VCaP (cell line): ENCODE results near the gene OSCP1.

Experiments used
- H3K27ac ChIP-seq: fragments of 450-650 bp; 2 replicates; pipeline ENCODE4 v1.5.1; 2017
- TF ChIP-seq, protein P1 (sequence below): fragments of 450-650 bp; conservative IDR thresholded peaks from 2 replicates; pipeline ENCODE4 v1.5.1; 2017; ENCODE audit warnings: mild to moderate bottlenecking, moderate library complexity

The OSCP1 gene

DNA sequence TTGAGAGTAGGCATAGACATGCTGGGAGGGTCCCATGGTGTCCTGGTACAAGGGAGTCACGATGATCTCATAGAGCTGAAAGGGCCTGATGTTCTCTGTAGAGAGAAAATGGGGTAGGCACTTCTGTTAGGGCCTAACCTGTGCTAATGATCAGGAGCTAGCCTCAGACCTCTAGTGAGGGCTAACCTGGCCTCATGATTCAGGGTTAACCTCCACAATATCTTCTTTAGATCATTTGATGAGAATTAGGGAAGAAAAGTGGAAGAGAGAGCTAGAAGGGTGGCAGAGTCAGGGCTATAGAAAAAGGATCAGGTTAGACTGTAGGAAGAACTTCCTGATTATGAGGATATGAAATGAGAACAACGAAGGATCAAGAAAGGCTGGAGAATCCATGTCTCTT is 18.9 kb upstream of the OSCP1 start:
- TF ChIP-seq, protein P1, sequence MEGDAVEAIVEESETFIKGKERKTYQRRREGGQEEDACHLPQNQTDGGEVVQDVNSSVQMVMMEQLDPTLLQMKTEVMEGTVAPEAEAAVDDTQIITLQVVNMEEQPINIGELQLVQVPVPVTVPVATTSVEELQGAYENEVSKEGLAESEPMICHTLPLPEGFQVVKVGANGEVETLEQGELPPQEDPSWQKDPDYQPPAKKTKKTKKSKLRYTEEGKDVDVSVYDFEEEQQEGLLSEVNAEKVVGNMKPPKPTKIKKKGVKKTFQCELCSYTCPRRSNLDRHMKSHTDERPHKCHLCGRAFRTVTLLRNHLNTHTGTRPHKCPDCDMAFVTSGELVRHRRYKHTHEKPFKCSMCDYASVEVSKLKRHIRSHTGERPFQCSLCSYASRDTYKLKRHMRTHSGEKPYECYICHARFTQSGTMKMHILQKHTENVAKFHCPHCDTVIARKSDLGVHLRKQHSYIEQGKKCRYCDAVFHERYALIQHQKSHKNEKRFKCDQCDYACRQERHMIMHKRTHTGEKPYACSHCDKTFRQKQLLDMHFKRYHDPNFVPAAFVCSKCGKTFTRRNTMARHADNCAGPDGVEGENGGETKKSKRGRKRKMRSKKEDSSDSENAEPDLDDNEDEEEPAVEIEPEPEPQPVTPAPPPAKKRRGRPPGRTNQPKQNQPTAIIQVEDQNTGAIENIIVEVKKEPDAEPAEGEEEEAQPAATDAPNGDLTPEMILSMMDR: no peak
- no peak overlapping the region for H3K27ac ChIP-seq

DNA sequence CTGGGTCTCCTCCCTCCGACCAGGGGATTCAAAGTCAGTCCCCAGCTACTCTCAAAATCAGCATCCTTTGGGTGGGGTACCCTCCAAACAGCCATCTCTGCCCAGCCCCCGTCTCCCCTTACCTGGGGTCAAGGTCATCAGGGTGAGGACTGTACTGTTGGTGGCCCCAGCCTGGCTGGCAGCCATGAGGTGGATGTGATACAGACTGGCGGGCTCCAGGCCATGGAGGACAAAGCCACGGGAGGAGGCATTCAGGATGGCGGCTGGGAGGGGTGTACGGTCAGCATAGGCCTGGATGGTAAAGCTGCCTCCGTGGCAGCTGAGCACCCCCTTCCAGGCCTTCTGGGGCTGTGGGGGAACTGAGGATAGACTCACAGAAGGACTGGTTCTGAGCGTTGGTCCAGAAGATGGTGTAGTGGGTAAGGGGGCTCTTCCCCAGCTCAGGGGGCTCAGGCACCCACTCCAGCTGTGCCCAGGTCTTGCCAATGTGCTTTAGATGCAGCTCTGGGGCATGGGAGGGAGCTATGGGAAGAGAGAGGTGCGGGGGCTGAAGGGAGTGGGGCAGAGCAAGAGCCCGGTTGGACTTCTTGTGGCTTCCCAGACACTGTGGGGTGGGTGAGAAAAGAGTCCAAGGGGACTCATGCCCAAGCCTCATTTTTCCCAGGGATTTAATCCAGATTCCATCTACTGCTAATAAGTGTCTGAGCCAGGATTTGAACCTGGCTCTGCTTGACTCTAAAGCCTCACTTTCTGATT is 17.6 kb upstream of the OSCP1 start:
- H3K27ac ChIP-seq: no peak overlapping the region
- TF ChIP-seq, protein P1: no peak

GRCh38 chr1:36467027-36467410 is 16.8 kb upstream of the OSCP1 start:
- H3K27ac ChIP-seq: no peak overlapping the region
- TF ChIP-seq, protein P1: no peak

DNA sequence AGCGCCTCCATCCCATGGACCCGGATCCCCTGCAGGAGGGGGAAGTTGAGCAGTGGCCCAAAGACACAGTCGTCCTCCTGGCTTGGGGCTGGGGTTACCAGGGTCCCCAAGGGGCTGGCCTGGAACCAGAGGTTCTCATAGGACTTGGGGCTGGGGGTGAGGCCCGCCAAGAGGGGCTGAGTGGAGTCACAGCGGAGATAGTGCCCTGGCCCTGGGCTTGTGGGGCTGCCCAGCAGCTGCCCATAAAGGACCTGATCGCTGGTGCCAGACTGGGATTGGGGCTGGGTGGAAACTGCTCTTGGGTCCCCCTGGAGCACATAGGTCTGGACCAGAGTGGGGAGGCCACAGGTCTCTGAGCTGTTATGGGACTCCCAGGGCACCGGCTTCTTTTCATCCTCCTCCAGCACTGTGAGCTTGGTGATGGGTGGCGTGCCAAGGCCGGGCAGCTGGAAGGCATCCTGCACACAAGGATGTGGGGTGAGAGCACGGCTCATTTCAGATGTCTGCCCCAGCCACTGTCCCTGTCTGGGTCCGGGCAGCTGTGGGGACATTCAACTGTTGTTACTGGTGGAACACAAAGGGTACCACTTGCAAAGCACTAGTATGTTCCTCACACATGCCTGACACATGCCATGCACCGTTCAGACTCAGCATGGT is 16.2 kb upstream of the OSCP1 start:
- TF ChIP-seq, protein P1: no peak
- no peak overlapping the region for H3K27ac ChIP-seq

GRCh38 chr1:36465731-36466369 is 15.6 kb upstream of the OSCP1 start:
- H3K27ac ChIP-seq: no peak overlapping the region
- TF ChIP-seq, protein P1: no peak

DNA sequence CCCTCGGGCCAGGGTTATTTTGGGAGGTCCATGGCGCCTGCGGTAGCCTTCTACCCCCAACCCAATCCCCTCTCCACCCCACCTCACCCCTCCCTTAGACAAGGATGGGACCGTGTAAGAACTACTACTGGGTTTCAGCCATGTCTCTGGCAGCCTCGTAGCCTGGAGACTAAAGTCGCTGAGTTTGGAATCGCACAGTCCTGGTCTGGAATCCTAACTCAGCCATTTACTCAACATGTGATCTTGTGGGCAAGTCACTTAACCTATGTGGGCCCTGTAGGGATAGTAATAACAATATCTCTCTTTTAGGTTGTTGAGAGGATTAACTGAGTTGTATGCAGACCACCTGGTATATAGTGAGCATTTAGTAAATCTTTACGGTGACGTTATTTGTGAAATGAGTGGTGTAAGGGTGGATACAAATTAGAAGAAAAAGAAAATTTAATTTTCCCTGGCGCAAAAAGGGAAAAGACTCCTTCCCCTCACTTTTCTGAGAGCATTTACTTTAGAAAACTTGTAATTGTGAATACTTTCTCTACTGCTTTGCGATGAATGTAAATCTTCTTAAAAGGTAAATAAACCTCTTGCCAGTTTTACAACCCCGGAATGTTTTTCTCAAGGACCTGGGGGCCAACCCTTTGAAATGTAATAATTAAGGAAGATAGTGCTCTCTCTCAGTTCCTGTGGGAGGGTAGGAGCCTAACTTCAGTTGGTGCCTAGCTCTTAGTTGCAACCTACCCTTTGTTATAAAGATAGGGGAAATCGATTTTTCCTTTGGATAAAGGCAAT is 14.5 kb upstream of the OSCP1 start:
- TF ChIP-seq, protein P1: no peak
- peak overlapping the region; percentile 87 for H3K27ac ChIP-seq
